GM21786 (cell line): ENCODE results near the gene FGD3.
"Not testable (repeated sequence)": the region's sequence is repeated elsewhere in the genome, so short reads cannot be mapped to it uniquely, and the experiment has no call there.

Experiments
- ATAC-seq: cut with Tn5 transposase; IDR thresholded peaks from one replicate; pipeline ENCODE4 v1.9.1; 2021; ENCODE audit not compliant: unreplicated experiment

The FGD3 gene

GRCh38 chr9:92947268-92948037 lies at the start of gene FGD3:
Gene FGD3 (plus strand): TSS chr9:92947523. CDS start chr9:92976257, 28,734 bp downstream.
- no peak for ATAC-seq

- ATAC-seq: not testable (repeated sequence)
Measured at GRCh38 chr9:92905137-92905536, 42.2 kb upstream of the FGD3 start.

- ATAC-seq: no peak
Measured at GRCh38 chr9:92911511-92912475, 35.5 kb upstream of the FGD3 start.

GRCh38 chr9:92917176-92917800 lies 30.0 kb upstream of the FGD3 start:
- no peak for ATAC-seq

- no peak for ATAC-seq
Measured at GRCh38 chr9:92920437-92920836, 26.9 kb upstream of the FGD3 start.

GRCh38 chr9:92931606-92932005 lies 15.7 kb upstream of the FGD3 start:
- no peak for ATAC-seq

GRCh38 chr9:92934321-92934720 lies 13.0 kb upstream of the FGD3 start:
- no peak for ATAC-seq

GRCh38 chr9:92938025-92938424 lies 9.3 kb upstream of the FGD3 start:
- ATAC-seq: no peak

GRCh38 chr9:92941861-92942260 lies 5.5 kb upstream of the FGD3 start:
- ATAC-seq: no peak

GRCh38 chr9:92942688-92943616 lies 4.4 kb upstream of the FGD3 start:
- ATAC-seq: no peak

GRCh38 chr9:92944921-92945320 lies 2.4 kb upstream of the FGD3 start:
- no peak for ATAC-seq

- ATAC-seq: no peak
Measured at GRCh38 chr9:92945796-92946195, 1.5 kb upstream of the FGD3 start.

- no peak for ATAC-seq
Measured at GRCh38 chr9:92948038-92948534, 763 bp downstream of the FGD3 start.

GRCh38 chr9:92948632-92949031 lies 1.3 kb downstream of the FGD3 start:
- no peak for ATAC-seq

GRCh38 chr9:92949266-92949982 lies 2.1 kb downstream of the FGD3 start:
- no peak for ATAC-seq

GRCh38 chr9:92950359-92950955 lies 3.1 kb downstream of the FGD3 start:
- no peak for ATAC-seq

GRCh38 chr9:92952906-92953610 lies 5.7 kb downstream of the FGD3 start:
- ATAC-seq: no peak

- peak; percentile 77 for ATAC-seq
Measured at GRCh38 chr9:92954049-92954861, 6.9 kb downstream of the FGD3 start.
